Peyer's patch (tissue), 4 donors: Measurements from ENCODE around the gene IGFLR1.

Experiments
- POLR2A ChIP-seq, 2 donors: fragments of 450-650 bp; IDR thresholded peaks; one replicate each; pipeline ENCODE4 v1.5.1; 2017; ENCODE audit warnings: antibody characterized with exemption in 2 of 2, mild to moderate bottlenecking in 2 of 2, moderate library complexity in 2 of 2
- TF ChIP-seq, protein P1 (sequence below), 6 experiments: fragments of 450-650 bp in 4 of 6; fragments of 200-600 bp in 2 of 6; sonication (generic) in 1 of 6; IDR thresholded peaks; one replicate each; pipeline ENCODE4 v1.5.1; 2017 to 2019; ENCODE audit warnings: antibody characterized with exemption in 6 of 6, mild to moderate bottlenecking in 3 of 6, moderate library complexity in 1 of 6

DNA sequence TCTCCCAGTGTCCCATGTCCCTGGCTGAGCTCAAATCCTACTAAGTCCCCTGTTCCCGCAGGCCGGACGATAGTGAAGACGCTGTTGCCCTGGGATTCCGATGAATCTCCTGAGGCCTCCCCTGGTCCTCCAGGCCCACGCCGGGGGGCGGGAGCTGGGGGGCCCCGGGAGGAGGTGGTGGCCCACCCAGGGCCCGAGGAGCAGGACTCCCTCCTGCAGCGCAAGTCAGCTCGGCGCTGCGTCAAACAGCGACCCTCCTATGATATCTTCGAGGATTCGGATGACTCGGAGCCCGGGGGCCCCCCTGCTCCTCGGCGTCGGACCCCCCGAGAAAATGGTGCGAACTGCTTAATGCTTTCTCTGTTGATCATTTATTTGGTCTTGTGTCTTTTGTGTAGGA, 18.6 kb downstream of the IGFLR1 start:
- TF ChIP-seq, protein P1, sequence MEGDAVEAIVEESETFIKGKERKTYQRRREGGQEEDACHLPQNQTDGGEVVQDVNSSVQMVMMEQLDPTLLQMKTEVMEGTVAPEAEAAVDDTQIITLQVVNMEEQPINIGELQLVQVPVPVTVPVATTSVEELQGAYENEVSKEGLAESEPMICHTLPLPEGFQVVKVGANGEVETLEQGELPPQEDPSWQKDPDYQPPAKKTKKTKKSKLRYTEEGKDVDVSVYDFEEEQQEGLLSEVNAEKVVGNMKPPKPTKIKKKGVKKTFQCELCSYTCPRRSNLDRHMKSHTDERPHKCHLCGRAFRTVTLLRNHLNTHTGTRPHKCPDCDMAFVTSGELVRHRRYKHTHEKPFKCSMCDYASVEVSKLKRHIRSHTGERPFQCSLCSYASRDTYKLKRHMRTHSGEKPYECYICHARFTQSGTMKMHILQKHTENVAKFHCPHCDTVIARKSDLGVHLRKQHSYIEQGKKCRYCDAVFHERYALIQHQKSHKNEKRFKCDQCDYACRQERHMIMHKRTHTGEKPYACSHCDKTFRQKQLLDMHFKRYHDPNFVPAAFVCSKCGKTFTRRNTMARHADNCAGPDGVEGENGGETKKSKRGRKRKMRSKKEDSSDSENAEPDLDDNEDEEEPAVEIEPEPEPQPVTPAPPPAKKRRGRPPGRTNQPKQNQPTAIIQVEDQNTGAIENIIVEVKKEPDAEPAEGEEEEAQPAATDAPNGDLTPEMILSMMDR (IDR thresholded peaks at IDR 0.05) = no peak
- no peak for TF ChIP-seq POLR2A (IDR thresholded peaks at IDR 0.05)
